Cardiac septum (tissue), 1 donor: ENCODE measurements around the gene S100PBP. TPM values are rescaled to one million over a fixed set of nuclear protein-coding genes. Genes with fewer than 3 reads are reported as not detected.
A peak's percentile ranks its signal among the peaks of the same experiment; 100 is the strongest.
"Not testable (repeated sequence)": the region's sequence is repeated elsewhere in the genome, so short reads cannot be mapped to it uniquely, and the experiment has no call there.

ENCODE experiments used
- DNase-seq: peaks from one replicate; pipeline ENCODE4 v3.0.0-alpha.2; 2020; ENCODE audit warnings: low spot score
- intact Hi-C: fragments of 100-400 bp; cut with DNase I; formaldehyde crosslinking; loops from one replicate; pipeline ENCODE4 v1.14.0; 2022
- total RNA-seq: library from RNA; stranded (reverse); fragmentation: NEBNext Ultra II Directional; extraction: Animal tissue kit (Norgen Biotek cat#: 25700); gene quantifications from one replicate; pipeline ENCODE4 v1.2.1, GENCODE V29; 2021
- donor health status: DM: no; HTN: no; CAD: no.

The S100PBP gene
- total RNA-seq, 1 donor from 2014 or later = 12.5 TPM

- peak; percentile 74 for DNase-seq
- intact Hi-C loops = no loop called here
Measured at GRCh38 chr1:32893198-32894018, 76.0 kb downstream of the S100PBP start.

GRCh38 chr1:32894019-32894600 is 76.7 kb downstream of the S100PBP start:
- intact Hi-C loops = no loop called here
- DNase-seq = peak; percentile 35

GRCh38 chr1:32894681-32895080 is 77.2 kb downstream of the S100PBP start:
- DNase-seq = peak; percentile 39
- intact Hi-C loops = no loop called here

DNA sequence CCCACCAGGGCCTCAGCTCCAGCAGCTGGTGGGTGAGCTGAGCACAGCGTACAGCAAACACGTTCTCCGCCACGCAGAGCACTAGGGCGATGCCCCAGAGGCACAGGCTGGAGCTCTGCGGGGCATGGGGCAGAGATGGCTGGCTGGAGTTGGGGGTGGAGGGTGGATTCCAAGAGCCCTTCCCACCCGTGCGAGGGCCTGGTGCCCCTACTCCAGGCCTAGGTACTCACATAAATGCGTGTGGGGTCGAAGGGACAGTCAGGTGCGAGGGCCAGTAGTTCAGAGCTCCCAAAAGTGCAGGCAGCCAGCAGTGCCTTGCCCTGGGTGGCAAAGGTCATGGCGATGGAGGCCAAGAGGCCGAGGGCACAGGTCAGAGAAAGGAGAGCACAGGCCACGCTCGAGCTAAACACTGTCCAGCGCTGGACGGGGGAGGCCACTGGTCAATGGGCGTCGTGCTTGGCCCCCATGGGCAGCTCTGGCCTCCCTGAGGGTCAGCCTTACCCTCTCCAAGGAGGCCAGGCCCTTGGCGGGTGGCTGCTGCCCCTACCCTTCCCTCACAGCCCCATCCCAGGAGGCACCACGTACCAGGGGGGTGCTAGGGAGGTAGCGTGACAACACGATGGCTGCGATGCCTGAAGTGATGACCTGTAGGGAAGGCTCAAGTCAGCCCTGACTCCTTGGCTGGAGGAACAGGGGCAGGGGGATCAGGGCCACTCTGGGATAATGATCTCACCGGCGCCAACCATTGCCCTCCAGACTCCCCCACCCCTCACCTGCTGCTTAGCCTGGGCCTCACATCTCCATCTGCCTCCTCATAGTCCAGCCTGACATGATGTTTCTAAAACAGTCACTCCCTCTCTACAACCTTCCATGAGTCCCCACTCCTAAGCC is 78.1 kb downstream of the S100PBP start:
- peak; percentile 65 for DNase-seq
- intact Hi-C loops = no loop called here

- intact Hi-C loops = no loop called here
- peak; percentile 31 for DNase-seq
Measured at GRCh38 chr1:32896451-32896850, 79.0 kb downstream of the S100PBP start.

DNA sequence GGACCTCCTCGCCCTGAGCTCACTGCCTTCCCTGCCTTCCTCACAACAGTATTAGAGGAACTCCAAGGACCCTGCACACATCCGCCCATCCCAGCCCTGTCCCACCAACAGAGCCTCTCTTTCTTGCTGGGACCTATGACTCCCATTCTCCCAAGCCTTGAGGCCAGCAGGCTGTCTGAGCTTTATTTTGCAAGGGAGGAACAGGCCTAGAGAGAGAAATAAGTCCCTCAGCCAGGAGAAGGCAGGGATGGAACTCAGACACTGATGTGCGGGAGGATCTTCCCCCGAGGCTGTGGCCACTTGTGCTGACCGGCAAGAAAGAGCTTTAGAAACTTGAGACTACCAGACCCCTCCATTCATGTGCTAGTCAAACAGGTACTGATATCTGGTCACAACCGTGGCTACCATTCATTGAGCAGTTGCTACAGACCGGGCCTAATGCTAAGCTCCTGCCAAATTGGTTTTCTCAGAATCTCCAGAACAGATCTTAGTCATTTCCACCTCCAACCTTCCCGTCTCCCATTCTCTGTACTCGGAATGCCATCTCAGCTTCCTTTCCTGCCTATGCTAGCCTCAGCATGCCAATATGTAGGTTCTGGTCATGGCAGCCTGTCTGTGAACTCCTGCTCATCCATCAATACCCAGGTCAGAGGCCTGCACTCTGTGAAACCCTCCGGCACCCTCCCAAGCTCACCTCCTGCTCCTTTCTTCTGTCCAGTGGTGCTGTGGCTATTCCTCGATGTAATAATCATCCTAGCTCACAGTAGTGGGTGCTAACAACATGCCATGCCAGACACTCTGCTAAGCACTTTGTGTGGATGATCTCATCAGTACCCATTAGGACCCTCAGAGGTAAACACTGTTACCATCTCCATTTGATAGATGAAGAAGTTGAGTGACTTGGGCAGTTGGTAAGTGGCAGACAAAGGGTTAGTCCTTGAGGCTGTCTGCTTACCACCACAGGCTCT is 79.9 kb downstream of the S100PBP start:
- intact Hi-C loops = no loop called here
- DNase-seq = peak; percentile 57

DNA sequence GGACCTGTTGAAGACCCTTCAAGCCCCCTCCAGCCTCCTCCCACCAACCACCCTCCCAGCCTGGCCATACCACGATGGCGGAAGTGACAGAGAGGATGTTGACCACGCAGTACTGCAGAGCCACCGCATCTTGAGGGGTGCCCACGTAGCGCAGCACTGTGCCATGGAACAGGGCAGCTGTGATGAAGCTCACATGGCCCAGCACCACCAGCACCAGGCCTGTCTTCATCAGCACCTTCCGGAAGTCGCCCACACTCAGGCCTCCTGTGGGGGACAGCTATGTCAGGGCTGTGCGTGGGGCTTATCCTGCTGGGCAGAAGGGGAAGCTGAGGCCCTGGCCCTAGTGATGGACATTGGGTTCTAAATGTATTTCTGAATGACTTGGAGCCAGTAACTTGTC is 80.6 kb downstream of the S100PBP start:
- DNase-seq = peak; percentile 39
- intact Hi-C loops = no loop called here

DNA sequence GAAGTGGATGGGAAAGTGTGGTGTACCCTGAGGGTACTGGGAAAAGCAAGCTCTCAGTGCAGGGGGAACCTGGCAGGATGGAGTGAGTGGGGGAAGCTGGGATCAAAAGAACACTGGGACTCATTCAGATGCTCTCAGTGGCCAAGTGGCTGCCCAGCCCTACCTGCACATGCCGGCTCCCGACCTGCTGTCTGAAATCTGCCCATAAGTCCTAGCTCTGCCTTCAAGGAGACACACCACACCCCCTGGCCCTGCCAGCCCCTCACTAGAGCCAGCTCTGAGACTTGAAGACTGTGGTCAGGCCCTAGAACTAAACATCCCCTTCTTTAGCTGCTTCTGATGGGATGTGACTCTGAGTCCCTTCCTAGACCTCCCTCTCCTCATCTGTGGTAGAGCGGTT is 81.5 kb downstream of the S100PBP start:
- intact Hi-C loops = no loop called here
- peak; percentile 60 for DNase-seq

DNA sequence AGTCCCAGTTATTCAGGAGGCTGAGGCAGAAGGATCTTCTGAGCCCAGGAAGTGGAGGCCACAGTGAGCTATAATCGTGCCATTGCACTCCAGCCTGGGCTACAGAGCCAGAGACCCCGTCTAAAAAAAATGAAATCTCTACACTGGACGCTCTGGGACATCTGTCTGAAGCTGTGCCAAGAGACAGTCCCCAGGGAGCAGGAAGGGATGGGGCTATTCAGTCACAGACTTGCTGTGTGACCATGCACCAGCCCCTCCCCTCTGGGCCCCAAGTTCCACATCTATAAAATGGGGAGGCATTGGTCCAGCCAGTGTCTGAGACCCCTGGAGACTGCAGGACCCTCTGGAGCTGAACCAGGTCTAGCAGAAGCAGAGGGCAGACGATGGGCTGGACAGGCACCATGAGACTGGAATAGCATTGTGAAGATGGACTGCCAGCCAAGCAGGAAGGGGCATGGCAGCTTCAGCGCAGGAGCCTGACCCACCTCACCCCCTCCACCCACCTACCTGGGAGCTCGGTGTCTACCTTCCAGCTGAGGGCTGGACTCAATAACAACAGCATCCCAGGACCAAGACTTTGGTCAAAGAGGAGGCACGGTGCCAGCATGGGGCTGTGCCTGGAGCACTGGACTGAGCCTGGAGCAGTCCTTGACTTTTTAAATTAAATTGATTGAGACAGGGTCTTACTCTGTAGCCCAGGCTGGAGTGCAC is 82.3 kb downstream of the S100PBP start:
- intact Hi-C loops = no loop called here
- no peak for DNase-seq

DNA sequence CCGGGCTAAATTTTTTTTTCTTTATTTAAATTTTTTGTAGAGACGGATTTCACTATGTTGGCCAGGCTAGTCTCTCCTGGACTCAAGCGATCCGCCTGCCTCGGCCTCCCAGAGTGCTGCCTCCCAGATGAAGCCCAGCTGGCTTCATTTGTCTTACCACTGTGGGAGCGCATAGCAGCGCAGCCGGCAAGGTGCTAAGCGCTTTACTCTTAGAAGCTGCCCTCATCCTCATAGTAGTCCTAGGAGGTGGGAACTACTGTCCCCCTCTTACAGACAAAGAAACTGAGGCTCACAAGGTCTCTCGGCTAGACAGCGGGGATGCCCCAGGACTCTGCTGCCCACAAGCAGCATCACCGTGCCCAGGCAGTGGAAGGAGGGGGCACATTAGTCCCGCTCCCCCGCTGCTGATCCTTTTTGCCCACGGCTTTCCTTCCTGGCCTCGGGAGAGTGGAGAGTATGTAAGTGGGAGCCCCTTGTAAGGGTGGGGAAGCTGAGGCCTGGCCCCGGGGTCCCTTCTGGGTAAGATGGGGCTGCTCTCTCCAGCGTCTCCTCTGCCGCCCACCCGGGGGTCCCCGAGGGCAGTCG is 83.0 kb downstream of the S100PBP start:
- DNase-seq = no peak
- intact Hi-C loops = no loop called here

DNA sequence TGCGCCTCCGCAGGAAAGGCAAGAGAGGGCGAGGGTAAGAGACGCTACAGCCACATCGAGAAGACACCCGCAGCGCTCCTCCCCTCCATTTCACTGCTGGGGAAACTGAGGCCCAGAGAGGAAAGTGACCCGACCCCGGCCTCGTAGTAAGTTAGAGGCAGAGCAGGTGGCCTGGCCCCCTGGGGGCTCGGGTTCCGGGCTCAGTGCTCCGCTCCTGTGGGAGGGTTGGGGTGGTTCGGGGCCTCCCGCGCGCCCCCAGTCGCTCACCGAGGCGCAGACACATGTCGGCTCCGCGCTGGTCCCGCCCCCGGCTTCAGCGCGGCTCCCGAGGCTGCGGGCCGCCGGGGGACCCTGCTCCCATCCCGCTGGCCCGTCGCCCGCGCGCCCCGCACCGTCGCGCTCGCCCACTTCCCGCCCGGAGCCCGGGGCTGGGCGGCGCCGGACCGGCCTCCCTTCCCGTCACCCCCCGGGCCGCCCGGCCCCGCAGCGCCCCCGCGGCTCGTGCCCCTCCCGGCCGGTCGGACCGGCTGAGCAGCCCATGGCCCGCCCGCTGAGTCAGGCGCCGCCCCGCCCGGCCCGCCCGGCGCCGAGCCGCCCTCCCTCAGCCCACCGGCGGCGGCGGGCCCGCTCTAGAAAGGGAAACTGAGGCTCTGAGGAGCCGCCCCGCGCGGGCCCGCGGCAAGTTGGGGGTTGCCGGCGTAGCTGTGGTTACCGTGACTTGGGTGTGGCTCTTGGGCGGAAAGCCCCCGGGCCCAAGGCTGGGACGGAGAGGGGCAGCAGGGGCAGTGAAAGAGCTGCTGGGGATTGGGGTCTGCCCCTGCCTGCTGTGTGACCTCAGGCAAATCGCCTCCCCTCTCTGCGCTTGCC is 83.7 kb downstream of the S100PBP start, which contains the start of gene TMEM54:
Gene TMEM54, minus strand, starts transcription at position 434 of the 867 bp plus-strand sequence. Its CDS starts 151 bp downstream, at position 283.
- intact Hi-C loops = no loop called here
- no peak for DNase-seq

- no peak for DNase-seq
- intact Hi-C loops = no loop called here
Measured at GRCh38 chr1:32901823-32902534, 84.5 kb downstream of the S100PBP start.

DNA sequence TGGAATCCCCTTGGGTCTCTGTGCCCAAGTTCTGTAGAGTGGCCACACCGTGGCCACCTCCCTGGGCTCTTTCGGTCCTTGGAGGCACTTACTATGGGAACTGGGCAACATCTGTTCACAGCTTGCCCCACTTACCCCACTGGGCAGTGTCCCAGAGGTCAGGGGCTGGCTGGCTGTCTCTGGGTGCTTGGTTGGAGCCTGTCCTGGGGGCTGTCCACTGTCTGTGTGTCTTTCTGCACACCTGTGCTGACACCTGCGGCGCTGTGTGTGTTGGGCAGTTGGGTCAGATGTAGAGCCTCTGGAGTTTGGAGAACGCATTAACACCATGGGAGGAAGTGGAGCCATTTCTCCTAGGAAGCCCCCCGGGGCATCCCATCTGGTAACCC is 85.1 kb downstream of the S100PBP start:
- intact Hi-C loops = no loop called here
- DNase-seq = no peak

GRCh38 chr1:32903991-32904785 is 86.7 kb downstream of the S100PBP start:
- intact Hi-C loops = no loop called here
- no peak for DNase-seq

DNA sequence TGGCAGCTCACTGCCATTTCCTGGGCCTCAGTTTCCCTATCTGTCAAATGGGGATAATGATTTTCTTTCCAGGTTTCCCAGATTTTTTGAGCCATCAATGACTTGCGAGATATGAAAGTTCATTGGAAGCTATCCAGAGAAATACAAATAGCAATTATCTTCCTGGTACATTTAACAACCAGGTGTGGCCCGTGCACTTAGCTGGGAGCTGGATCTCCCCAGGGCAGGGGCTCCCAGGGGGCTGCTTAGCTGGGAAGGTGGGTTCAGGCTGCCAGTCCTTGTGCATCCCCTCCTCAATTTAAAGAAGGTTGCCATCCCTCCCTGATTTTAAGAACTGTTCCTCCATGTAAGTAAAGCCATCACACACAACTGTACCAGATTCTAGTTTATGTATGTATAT is 87.3 kb downstream of the S100PBP start:
- intact Hi-C loops = no loop called here

GRCh38 chr1:32905588-32905987 is 88.1 kb downstream of the S100PBP start:
- DNase-seq, intact Hi-C loops: not testable (repeated sequence)

More for the DNA sequence above, 87.3 kb downstream of the S100PBP start:
- DNase-seq = no peak
